ENCODE data around the gene BRCC3.
"Not testable (repeated sequence)": the region's sequence is repeated elsewhere in the genome, so short reads cannot be mapped to it uniquely, and the experiment has no call there.

BRCC3 gene

GRCh38 chrX:155144926-155145325 lies 73.6 kb downstream of the BRCC3 start:
- DNase-seq (ENCODE audit: low spot score) = no peak

DNA sequence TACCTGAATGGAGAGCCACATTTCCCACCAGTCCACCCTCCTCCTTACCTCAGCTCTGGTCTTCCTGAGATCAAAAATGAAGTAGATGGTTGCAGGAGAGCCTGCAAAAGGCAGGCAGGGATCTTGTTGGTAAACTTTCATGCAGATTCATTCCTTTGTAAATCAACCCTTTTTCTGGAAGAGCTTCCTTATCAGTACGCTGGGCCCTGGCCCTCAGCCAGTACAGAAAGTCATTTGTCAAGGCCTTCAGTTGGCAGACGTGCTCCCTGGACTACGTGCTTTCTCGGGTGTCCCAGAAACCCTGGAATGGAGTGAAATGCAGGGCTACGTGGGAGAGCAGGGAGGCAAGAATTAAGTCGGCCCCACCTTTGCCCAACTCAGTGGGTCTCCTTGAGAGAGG lies 76.3 kb downstream of the BRCC3 start:
- not testable (repeated sequence) for DNase-seq (ENCODE audit: low spot score)

DNA sequence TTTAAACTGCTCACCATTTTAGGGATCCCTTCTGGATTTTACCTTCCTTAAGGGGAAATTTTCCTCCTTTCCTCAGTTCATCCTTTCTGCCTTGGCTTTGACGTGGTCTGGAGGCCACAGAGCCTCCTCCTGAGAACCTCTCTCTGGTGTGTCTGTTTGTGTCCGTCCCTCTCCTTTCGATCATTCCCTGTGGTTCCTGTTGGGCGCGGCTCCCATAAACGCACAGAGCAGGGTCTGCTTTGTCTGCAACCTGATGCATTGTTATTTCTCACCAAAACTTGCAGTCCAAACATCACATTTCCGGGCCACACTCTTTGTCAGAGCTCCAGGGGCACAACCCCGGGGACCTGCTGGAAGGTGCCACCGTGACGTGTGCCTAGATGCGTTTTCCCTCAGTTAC lies 76.9 kb downstream of the BRCC3 start:
- DNase-seq (ENCODE audit: low spot score) = not testable (repeated sequence)

- DNase-seq (ENCODE audit: low spot score) = peak; percentile 1
Observed at GRCh38 chrX:155148724-155149537, 77.6 kb downstream of the BRCC3 start.

- DNase-seq (ENCODE audit: low spot score) = no peak
Observed at GRCh38 chrX:155169881-155170280, 98.6 kb downstream of the BRCC3 start.
